Upper lobe of left lung (tissue), 4 donors: ENCODE data around the gene TMEM51.

Source experiments
- EP300 ChIP-seq, 4 donors: sonication (generic); formaldehyde crosslinking; IDR thresholded peaks; one replicate each; pipeline ENCODE4 v1.5.1; 2017; ENCODE audit warnings: antibody characterized with exemption in 4 of 4, control low read depth in 2 of 4
- POLR2A ChIP-seq, 4 donors: fragments of 450-650 bp; IDR thresholded peaks; one replicate each; pipeline ENCODE4 v1.5.1; 2016 to 2017; ENCODE audit warnings: antibody characterized with exemption in 4 of 4, mild to moderate bottlenecking in 2 of 4
- POLR2AphosphoS5 ChIP-seq, 2 donors: sonication (generic); formaldehyde crosslinking; IDR thresholded peaks; one replicate each; pipeline ENCODE4 v1.5.1; 2017; ENCODE audit warnings: antibody characterized with exemption in 2 of 2
- TF ChIP-seq, protein P1 (sequence below), 6 experiments: fragments of 450-650 bp in 4 of 6; fragments of 200-600 bp in 2 of 6; sonication (generic) in 2 of 6; IDR thresholded peaks; one replicate each; pipeline ENCODE4 v1.5.1; 2016 to 2019; ENCODE audit warnings: antibody characterized with exemption in 6 of 6

DNA sequence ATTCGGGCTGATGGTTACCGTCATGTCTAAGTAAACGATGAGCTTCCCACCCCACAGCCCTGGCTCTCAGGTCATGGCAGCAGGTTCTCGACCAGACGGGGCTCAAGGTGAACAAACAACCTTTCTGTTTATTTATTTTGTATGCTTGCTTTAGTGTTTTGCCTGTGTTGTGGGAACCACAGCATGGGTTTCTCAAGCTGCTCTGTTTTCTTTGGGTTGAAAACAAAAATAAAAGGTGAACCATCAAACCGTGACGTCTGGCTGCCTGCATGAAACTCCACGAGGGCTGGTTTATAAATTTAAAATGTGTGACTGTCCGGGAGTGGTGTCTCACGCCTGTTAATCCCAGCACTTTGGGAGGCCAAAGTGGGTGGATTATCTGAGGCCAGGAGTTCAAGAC lies 28.0 kb downstream of the TMEM51 start:
- TF ChIP-seq, protein P1, sequence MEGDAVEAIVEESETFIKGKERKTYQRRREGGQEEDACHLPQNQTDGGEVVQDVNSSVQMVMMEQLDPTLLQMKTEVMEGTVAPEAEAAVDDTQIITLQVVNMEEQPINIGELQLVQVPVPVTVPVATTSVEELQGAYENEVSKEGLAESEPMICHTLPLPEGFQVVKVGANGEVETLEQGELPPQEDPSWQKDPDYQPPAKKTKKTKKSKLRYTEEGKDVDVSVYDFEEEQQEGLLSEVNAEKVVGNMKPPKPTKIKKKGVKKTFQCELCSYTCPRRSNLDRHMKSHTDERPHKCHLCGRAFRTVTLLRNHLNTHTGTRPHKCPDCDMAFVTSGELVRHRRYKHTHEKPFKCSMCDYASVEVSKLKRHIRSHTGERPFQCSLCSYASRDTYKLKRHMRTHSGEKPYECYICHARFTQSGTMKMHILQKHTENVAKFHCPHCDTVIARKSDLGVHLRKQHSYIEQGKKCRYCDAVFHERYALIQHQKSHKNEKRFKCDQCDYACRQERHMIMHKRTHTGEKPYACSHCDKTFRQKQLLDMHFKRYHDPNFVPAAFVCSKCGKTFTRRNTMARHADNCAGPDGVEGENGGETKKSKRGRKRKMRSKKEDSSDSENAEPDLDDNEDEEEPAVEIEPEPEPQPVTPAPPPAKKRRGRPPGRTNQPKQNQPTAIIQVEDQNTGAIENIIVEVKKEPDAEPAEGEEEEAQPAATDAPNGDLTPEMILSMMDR (IDR thresholded peaks at IDR 0.05), result no peak
- TF ChIP-seq POLR2A (IDR thresholded peaks at IDR 0.05) (no peak), POLR2AphosphoS5 (IDR thresholded peaks at IDR 0.05) (no peak), EP300 (IDR thresholded peaks at IDR 0.05) (no peak)
